Anterior cingulate cortex (tissue), 58 donors: Measurements from ENCODE around the gene EPDR1.
"Not testable (repeated sequence)": the region's sequence is repeated elsewhere in the genome, so short reads cannot be mapped to it uniquely, and the experiment has no call there.

Experiments used
- DNase-seq, 58 donors: peaks; one replicate each; lab custom pipeline; 2025; lab: John Stamatoyannopoulos, UW

The EPDR1 gene

GRCh38 chr7:37927773-37928444 lies 7.5 kb downstream of the EPDR1 start:
- DNase-seq, result no peak

- DNase-seq, result no peak
Observed at GRCh38 chr7:37928878-37929277, 8.4 kb downstream of the EPDR1 start.

GRCh38 chr7:37930226-37930948 lies 9.9 kb downstream of the EPDR1 start:
- no peak for DNase-seq

- no peak for DNase-seq
Observed at GRCh38 chr7:37932543-37932942, 12.1 kb downstream of the EPDR1 start.

DNA sequence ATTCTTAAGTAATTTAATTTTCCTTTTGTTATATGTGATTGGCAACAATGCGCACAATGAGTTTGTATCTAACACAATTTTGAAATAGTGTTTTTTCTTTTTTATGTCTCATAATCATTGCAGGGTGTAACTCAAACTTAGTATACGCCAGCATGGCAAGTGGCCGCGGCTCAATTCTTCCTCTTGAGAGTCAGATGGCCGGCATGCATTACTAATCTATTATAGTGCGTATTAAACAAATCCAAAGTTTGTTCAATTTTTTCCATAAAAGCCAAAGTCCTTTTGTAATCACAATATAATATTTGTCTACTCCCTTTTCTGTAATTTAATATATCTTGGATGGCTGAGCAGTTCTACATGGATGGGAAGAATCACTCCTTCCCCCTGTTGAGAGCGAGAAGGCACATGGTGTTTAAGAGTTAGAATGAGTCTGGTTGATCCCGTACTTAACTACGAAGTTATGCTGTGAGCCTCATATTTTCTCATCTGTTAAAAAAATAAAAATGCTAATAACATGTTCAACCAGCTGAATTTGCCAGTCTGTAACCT lies 12.7 kb downstream of the EPDR1 start:
- DNase-seq, result no peak

- peak in 28 of 58 donors; percentile 1 to 60 (median 10) for DNase-seq
Observed at GRCh38 chr7:37942934-37943610, 22.6 kb downstream of the EPDR1 start.

DNA sequence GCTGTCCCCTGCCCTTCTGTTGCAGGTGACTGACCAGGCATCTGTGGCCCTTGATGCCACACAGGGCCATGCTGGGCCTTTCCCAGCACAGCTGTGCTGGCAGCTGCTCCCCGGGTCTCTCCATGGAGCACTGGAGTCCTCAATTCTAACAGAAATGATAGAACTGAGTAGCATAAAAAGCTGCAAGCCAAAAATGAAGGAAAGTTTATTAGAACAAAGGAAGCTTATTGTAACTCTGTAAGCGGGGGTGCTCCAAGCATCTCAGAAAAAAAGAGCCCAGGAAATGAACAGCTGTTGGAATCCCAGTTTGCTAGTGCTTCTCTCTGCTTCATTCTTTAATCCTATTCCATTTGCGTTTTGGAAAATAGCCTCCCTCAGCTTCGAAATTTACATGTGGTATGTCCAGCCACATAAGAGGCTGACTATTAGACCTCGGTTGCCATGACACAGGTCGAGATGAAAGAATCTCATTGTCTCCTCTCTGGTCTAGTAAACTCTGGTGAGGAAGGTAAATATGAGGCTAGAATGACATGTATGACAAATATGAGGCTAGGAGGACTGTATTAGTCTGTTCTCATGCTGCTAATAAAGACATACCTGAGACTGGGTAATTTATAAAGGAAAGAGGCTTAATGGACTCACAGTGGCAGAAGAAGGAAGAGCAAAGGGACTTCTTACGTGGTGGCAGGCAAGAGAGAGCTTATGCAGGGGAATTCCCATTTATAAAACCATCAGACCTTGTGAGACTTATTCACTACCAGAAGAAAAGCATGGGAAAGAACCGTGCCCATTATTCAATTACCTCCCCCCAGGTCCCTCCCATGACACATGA lies 23.7 kb downstream of the EPDR1 start:
- DNase-seq, result peak in 11 of 58 donors; percentile 1 to 55 (median 7)

- no peak for DNase-seq
Observed at GRCh38 chr7:37944737-37945054, 24.3 kb downstream of the EPDR1 start.

- DNase-seq, result no peak
Observed at GRCh38 chr7:37945336-37945735, 24.9 kb downstream of the EPDR1 start.

DNA sequence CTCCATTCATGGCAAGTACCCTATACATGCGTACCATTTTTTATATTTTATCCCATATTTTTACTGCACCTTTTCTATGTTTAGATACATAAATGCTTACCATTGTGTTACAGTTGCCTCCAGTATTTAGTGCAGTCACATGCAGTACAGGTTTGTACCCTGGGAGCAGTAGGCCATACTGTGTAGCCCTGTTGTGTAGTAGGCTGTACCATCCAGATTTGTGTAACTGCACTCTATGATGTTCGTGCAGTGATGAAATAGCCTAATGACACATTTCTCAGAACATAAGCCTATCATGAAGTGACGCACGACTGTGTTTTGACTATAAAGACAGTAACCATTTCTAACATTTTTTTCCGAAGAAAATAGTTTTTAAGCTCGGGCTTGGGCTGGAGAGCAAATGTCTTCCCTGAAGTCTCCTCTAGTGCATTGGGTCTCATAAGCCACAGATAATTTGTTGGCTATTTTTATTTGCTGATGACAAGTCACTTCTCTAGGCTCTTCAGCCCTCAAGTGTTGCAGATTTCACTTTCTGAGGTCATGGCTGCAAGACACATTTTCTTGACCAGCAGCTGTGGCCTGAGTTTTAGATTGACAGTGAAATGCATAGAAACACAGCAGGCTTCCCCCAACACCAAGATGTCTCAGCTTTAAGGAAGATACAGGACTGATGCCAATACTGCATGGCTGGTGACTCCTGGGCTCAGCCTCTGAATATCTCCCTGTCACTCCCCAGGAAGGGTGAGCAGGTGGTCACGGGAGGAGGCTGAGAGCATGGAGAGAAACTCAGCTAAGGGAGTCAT lies 26.9 kb downstream of the EPDR1 start:
- DNase-seq, result no peak

DNA sequence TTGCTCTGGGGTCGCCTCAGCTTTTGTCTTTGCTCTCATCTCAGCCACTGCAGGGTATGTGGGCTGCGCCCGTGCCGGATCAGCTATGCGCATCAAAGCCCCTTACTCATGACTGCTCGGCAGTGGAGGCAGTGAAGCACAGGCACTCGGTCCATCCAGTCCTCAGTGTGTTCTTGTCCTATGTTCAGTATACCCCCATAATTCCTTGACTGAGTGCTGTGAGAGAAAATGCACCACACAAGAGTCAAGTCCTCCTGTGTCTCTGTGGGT lies 27.4 kb downstream of the EPDR1 start:
- DNase-seq, result no peak

- no peak for DNase-seq
Observed at GRCh38 chr7:37952240-37952639, 31.8 kb downstream of the EPDR1 start.

- not testable (repeated sequence) for DNase-seq
Observed at GRCh38 chr7:37954217-37954616, 33.8 kb downstream of the EPDR1 start.

DNA sequence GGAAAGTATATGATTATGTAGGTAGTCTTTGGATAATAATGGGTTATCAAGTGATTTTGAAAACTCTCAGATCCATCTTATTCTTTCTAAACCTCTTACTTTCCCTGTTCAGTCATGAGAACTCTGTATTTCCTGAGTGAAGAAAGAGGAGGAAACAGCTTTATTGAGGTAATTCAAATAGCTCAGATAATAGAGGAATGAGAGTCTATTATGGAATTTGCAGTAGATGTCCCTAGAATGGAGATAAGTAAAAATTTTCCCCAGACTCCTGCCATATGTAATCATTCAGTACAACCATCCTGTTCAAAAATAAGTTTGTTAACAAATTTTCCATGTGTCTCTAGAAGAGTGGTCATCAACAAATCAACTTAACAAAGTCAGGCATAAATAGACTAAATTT lies 36.4 kb downstream of the EPDR1 start:
- no peak for DNase-seq

GRCh38 chr7:37957221-37957970 lies 37.0 kb downstream of the EPDR1 start:
- no peak for DNase-seq

- no peak for DNase-seq
Observed at GRCh38 chr7:37960483-37960882, 40.0 kb downstream of the EPDR1 start.

DNA sequence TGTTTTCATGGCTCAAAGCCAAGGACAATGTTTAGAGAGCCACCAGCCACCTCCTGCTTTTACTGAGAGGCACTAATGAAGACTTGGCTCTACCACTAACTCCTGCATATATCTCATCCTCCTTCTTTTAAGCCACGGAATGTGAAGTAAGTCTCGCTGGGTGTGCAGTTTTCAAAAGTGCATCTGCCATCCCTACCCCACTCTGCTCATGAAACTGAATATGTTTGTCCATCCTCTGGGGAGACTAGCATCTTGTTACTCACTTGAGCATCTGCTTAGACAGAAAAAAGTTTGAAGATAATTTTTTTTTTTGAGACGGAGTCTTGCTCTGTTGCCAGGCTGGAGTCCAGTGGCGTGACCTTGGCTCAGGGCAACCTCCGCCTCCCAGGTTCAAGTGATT lies 40.8 kb downstream of the EPDR1 start:
- no peak for DNase-seq

GRCh38 chr7:37964196-37964595 lies 43.8 kb downstream of the EPDR1 start:
- DNase-seq, result no peak

DNA sequence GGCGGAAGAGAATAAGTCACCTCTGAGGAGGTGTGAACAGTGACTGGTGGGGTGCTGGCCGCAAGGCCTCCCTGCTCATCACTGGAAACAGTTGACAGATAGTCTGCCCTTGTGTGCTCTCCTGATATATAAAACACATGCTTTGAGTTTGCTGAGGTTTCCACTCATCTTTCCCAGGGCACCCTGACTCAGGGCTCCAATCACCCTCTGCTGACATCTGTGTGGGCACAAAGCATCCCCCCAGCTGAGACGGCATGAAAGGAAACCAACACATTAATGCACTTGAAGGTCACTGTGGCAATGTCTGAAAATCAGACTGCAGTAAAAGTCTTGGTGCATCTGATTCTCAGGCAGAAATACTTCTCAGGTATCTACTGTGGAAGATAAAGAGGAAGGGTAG lies 49.8 kb downstream of the EPDR1 start:
- no peak for DNase-seq
